ENCODE results near the gene ZNF419. TPM values are rescaled to one million over a fixed set of nuclear protein-coding genes. Genes with fewer than 3 reads are reported as not detected.

The ZNF419 gene
- polyA plus RNA-seq, 4 donors = 13.0 to 29.3 (median 24.2) TPM

GRCh38 chr19:57527136-57527881 lies 39.8 kb downstream of the ZNF419 start, which contains the start of gene ZNF549:
Gene ZNF549 (plus strand): TSS chr19:57527356. CDS start chr19:57527574, 218 bp downstream.
- peak; percentile 56 to 89 (median 79) for DNase-seq (ENCODE audit: low read depth in 4 of 4, low spot score in 2 of 4)

- no peak for DNase-seq (ENCODE audit: low read depth in 4 of 4, low spot score in 2 of 4)
These were observed 50.5 kb downstream of the ZNF419 start for GRCh38 chr19:57537953-57538547.

Other genes starting within 250 kb of the ZNF419 start
- gene ZNF805, start 247.1 kb upstream of the ZNF419 start, polyA plus RNA-seq (ENCODE audit: insufficient read length in 4 of 4) = 1 to 10 TPM; 5.0 to 7.0 (median 5.6) TPM
- 1 to 10 TPM; 1.4 to 5.5 (median 3.4) TPM for gene ZNF460, start 207.3 kb upstream of the ZNF419 start, polyA plus RNA-seq (ENCODE audit: insufficient read length in 4 of 4)
- gene ZNF543, start 167.3 kb upstream of the ZNF419 start, polyA plus RNA-seq (ENCODE audit: insufficient read length in 4 of 4) = 1 to 10 TPM; 8.3 to 9.2 (median 8.7) TPM
- 10 to 100 TPM; 16.5 to 17.9 (median 17.4) TPM for gene ZNF304, start 136.5 kb upstream of the ZNF419 start, polyA plus RNA-seq (ENCODE audit: insufficient read length in 4 of 4)
- 10 to 100 TPM; 12.5 to 23.9 (median 16.0) TPM for gene TRAPPC2B, start 124.2 kb upstream of the ZNF419 start, polyA plus RNA-seq (ENCODE audit: insufficient read length in 4 of 4)
- 1 to 10 TPM; 4.5 to 9.8 (median 6.6) TPM for gene ZNF547, start 124.2 kb upstream of the ZNF419 start, polyA plus RNA-seq (ENCODE audit: insufficient read length in 4 of 4)
- gene ZNF548, start 97.9 kb upstream of the ZNF419 start, polyA plus RNA-seq (ENCODE audit: insufficient read length in 4 of 4) = 10 to 100 TPM; 17.7 to 41.3 (median 22.9) TPM
- 10 to 100 TPM in 3 of 4 donors, 1 to 10 TPM in 1; 8.9 to 16.1 (median 12.8) TPM for gene ZNF17, start 76.6 kb upstream of the ZNF419 start, polyA plus RNA-seq (ENCODE audit: insufficient read length in 4 of 4)
- gene ZNF749, start 52.4 kb upstream of the ZNF419 start, polyA plus RNA-seq (ENCODE audit: insufficient read length in 4 of 4) = 10 to 100 TPM; 10.0 to 17.1 (median 16.1) TPM
- 1 to 10 TPM; 1.9 to 7.7 (median 3.7) TPM for gene VN1R1, start 30.6 kb upstream of the ZNF419 start, polyA plus RNA-seq (ENCODE audit: insufficient read length in 4 of 4)
- 10 to 100 TPM; 18.8 to 24.2 (median 20.3) TPM for gene ZNF772, start 10.2 kb upstream of the ZNF419 start, polyA plus RNA-seq (ENCODE audit: insufficient read length in 4 of 4)
- 10 to 100 TPM; 11.2 to 16.9 (median 12.3) TPM for gene ZNF773, start 12.2 kb downstream of the ZNF419 start, polyA plus RNA-seq (ENCODE audit: insufficient read length in 4 of 4)
- gene ZNF549, start 39.6 kb downstream of the ZNF419 start, polyA plus RNA-seq (ENCODE audit: insufficient read length in 4 of 4) = 10 to 100 TPM; 11.7 to 19.5 (median 14.2) TPM
- gene ZNF550, start 72.1 kb downstream of the ZNF419 start, polyA plus RNA-seq (ENCODE audit: insufficient read length in 4 of 4) = 10 to 100 TPM; 18.0 to 26.0 (median 23.0) TPM
- gene ZNF416, start 91.2 kb downstream of the ZNF419 start, polyA plus RNA-seq (ENCODE audit: insufficient read length in 4 of 4) = 1 to 10 TPM; 7.9 to 9.4 (median 8.0) TPM
- 10 to 100 TPM; 17.4 to 18.6 (median 18.2) TPM for gene ZIK1, start 96.4 kb downstream of the ZNF419 start, polyA plus RNA-seq (ENCODE audit: insufficient read length in 4 of 4)
- 1 to 10 TPM; 4.3 to 6.8 (median 5.5) TPM for gene ZNF530, start 112.1 kb downstream of the ZNF419 start, polyA plus RNA-seq (ENCODE audit: insufficient read length in 4 of 4)
- 10 to 100 TPM; 25.9 to 29.9 (median 27.3) TPM for gene ZNF134, start 126.5 kb downstream of the ZNF419 start, polyA plus RNA-seq (ENCODE audit: insufficient read length in 4 of 4)
- 10 to 100 TPM; 24.5 to 49.8 (median 40.5) TPM for gene ZNF211, start 145.4 kb downstream of the ZNF419 start, polyA plus RNA-seq (ENCODE audit: insufficient read length in 4 of 4)
- under 1 TPM in 3 of 4 donors, not detected in 1; 0.09 to 0.16 (median 0.11) TPM for gene ZSCAN4, start 181.2 kb downstream of the ZNF419 start, polyA plus RNA-seq (ENCODE audit: insufficient read length in 4 of 4)
- gene ZNF551, start 194.2 kb downstream of the ZNF419 start, polyA plus RNA-seq (ENCODE audit: insufficient read length in 4 of 4) = 10 to 100 TPM; 11.6 to 20.3 (median 14.3) TPM
- gene ZNF154, start 221.5 kb downstream of the ZNF419 start, polyA plus RNA-seq (ENCODE audit: insufficient read length in 4 of 4) = 10 to 100 TPM; 23.6 to 39.8 (median 30.6) TPM
- gene ZNF671, start 239.9 kb downstream of the ZNF419 start, polyA plus RNA-seq (ENCODE audit: insufficient read length in 4 of 4) = 10 to 100 TPM; 16.0 to 23.7 (median 19.4) TPM

Data from left renal cortex interstitium (tissue), 4 donors.